ENCODE data around the gene TTYH2.

The TTYH2 gene

GRCh38 chr17:74234486-74234885, 21.1 kb downstream of the TTYH2 start:
- no peak overlapping the region for H3K4me3 Mint-ChIP-seq
- no peaks in the 10 kb centered on the region for H3K27me3 Mint-ChIP-seq
- H3K9me3 Mint-ChIP-seq, result no peaks in the 10 kb centered on the region
- DNase-seq (no peak), ATAC-seq (no peak)
- H3K27ac Mint-ChIP-seq, result no peak overlapping the region
- H3K4me1 Mint-ChIP-seq, result no peaks in the 10 kb centered on the region

GRCh38 chr17:74235040-74235581, 21.7 kb downstream of the TTYH2 start:
- no peak for DNase-seq
- Mint-ChIP-seq H3K27ac (peak overlapping the region; percentile 12 to 44), H3K9me3 (no peaks in the 10 kb centered on the region), H3K4me3 (no peak overlapping the region), H3K4me1 (no peaks in the 10 kb centered on the region), H3K27me3 (no peaks in the 10 kb centered on the region)
- no peak for ATAC-seq

- H3K9me3 Mint-ChIP-seq, result no peaks in the 10 kb centered on the region
- H3K27me3 Mint-ChIP-seq, result no peaks in the 10 kb centered on the region
- H3K4me3 Mint-ChIP-seq, result no peak overlapping the region
- ATAC-seq (no peak), DNase-seq (no peak)
- no peak overlapping the region for H3K27ac Mint-ChIP-seq
- H3K4me1 Mint-ChIP-seq, result no peaks in the 10 kb centered on the region
These were observed 22.6 kb downstream of the TTYH2 start for GRCh38 chr17:74235911-74236371.

GRCh38 chr17:74237321-74237720, 23.9 kb downstream of the TTYH2 start:
- no peaks in the 10 kb centered on the region for H3K4me1 Mint-ChIP-seq
- H3K4me3 Mint-ChIP-seq, result no peak overlapping the region
- no peaks in the 10 kb centered on the region for H3K9me3 Mint-ChIP-seq
- no peak overlapping the region for H3K27ac Mint-ChIP-seq
- DNase-seq, result no peak
- H3K27me3 Mint-ChIP-seq, result no peaks in the 10 kb centered on the region
- no peak for ATAC-seq

GRCh38 chr17:74239172-74239571, 25.8 kb downstream of the TTYH2 start:
- no peak for DNase-seq
- no peak overlapping the region for H3K4me3 Mint-ChIP-seq
- H3K9me3 Mint-ChIP-seq, result no peaks in the 10 kb centered on the region
- no peaks in the 10 kb centered on the region for H3K4me1 Mint-ChIP-seq
- H3K27me3 Mint-ChIP-seq, result no peaks in the 10 kb centered on the region
- peak overlapping the region in 1 of 2 donors; percentile 92 for H3K27ac Mint-ChIP-seq
- no peak for ATAC-seq

- Mint-ChIP-seq H3K4me1 (no peaks in the 10 kb centered on the region), H3K4me3 (no peak overlapping the region), H3K27ac (peak overlapping the region in 1 of 2 donors; percentile 72), H3K9me3 (no peaks in the 10 kb centered on the region), H3K27me3 (no peaks in the 10 kb centered on the region)
- no peak for ATAC-seq
- no peak for DNase-seq
These were observed 27.3 kb downstream of the TTYH2 start for GRCh38 chr17:74240618-74241205.

GRCh38 chr17:74241431-74241830, 28.1 kb downstream of the TTYH2 start:
- Mint-ChIP-seq H3K27me3 (no peaks in the 10 kb centered on the region), H3K9me3 (no peaks in the 10 kb centered on the region), H3K4me3 (no peak overlapping the region), H3K27ac (no peak overlapping the region), H3K4me1 (no peaks in the 10 kb centered on the region)
- DNase-seq (no peak), ATAC-seq (no peak)

GRCh38 chr17:74241847-74242246, 28.5 kb downstream of the TTYH2 start:
- H3K27ac Mint-ChIP-seq, result no peak overlapping the region
- ATAC-seq (no peak), DNase-seq (no peak)
- no peaks in the 10 kb centered on the region for H3K4me1 Mint-ChIP-seq
- no peaks in the 10 kb centered on the region for H3K9me3 Mint-ChIP-seq
- no peak overlapping the region for H3K4me3 Mint-ChIP-seq
- no peaks in the 10 kb centered on the region for H3K27me3 Mint-ChIP-seq

GRCh38 chr17:74243013-74243755, 29.8 kb downstream of the TTYH2 start:
- Mint-ChIP-seq H3K27ac (peak overlapping the region in 1 of 2 donors; percentile 74), H3K27me3 (no peaks in the 10 kb centered on the region), H3K4me3 (no peak overlapping the region), H3K4me1 (no peaks in the 10 kb centered on the region), H3K9me3 (no peaks in the 10 kb centered on the region)
- ATAC-seq (no peak), DNase-seq (no peak)

GRCh38 chr17:74244128-74244527, 30.8 kb downstream of the TTYH2 start:
- DNase-seq (no peak), ATAC-seq (no peak)
- Mint-ChIP-seq H3K9me3 (no peaks in the 10 kb centered on the region), H3K27me3 (no peaks in the 10 kb centered on the region), H3K4me3 (no peak overlapping the region), H3K4me1 (peaks cover 2% of the 10 kb centered on the region), H3K27ac (peak overlapping the region in 1 of 2 donors; percentile 71)

GRCh38 chr17:74244548-74244947, 31.2 kb downstream of the TTYH2 start:
- H3K4me3 Mint-ChIP-seq, result no peak overlapping the region
- H3K4me1 Mint-ChIP-seq, result peaks cover 6% of the 10 kb centered on the region
- no peaks in the 10 kb centered on the region for H3K27me3 Mint-ChIP-seq
- ATAC-seq (no peak), DNase-seq (no peak)
- peak overlapping the region in 1 of 2 donors; percentile 71 for H3K27ac Mint-ChIP-seq
- H3K9me3 Mint-ChIP-seq, result no peaks in the 10 kb centered on the region

- Mint-ChIP-seq H3K4me1 (peaks cover 6% of the 10 kb centered on the region), H3K9me3 (no peaks in the 10 kb centered on the region), H3K27ac (no peak overlapping the region), H3K4me3 (no peak overlapping the region), H3K27me3 (no peaks in the 10 kb centered on the region)
- ATAC-seq (no peak), DNase-seq (no peak)
These were observed 31.9 kb downstream of the TTYH2 start for GRCh38 chr17:74245145-74245831.

- Mint-ChIP-seq H3K9me3 (no peaks in the 10 kb centered on the region), H3K4me1 (peaks cover 6% of the 10 kb centered on the region), H3K4me3 (no peak overlapping the region), H3K27ac (peak overlapping the region in 1 of 2 donors; percentile 52), H3K27me3 (no peaks in the 10 kb centered on the region)
- DNase-seq (no peak), ATAC-seq (no peak)
These were observed 32.5 kb downstream of the TTYH2 start for GRCh38 chr17:74245871-74246270.

- H3K4me3 Mint-ChIP-seq, result no peak overlapping the region
- DNase-seq (no peak), ATAC-seq (no peak)
- no peaks in the 10 kb centered on the region for H3K9me3 Mint-ChIP-seq
- H3K4me1 Mint-ChIP-seq, result peaks cover 6% of the 10 kb centered on the region
- no peak overlapping the region for H3K27ac Mint-ChIP-seq
- H3K27me3 Mint-ChIP-seq, result no peaks in the 10 kb centered on the region
These were observed 36.4 kb downstream of the TTYH2 start for GRCh38 chr17:74249590-74250270.

GRCh38 chr17:74250324-74250995, 37.1 kb downstream of the TTYH2 start:
- Mint-ChIP-seq H3K27me3 (no peaks in the 10 kb centered on the region), H3K9me3 (no peaks in the 10 kb centered on the region), H3K4me3 (no peak overlapping the region), H3K4me1 (peaks cover 6% of the 10 kb centered on the region), H3K27ac (no peak overlapping the region)
- ATAC-seq (no peak), DNase-seq (no peak)

All from stimulated activated naive CD8-positive, alpha-beta T cell treated with anti-CD3 and anti-CD28 coated beads, Interleukin-15, amount 100 ng/mL, for 72 hours (primary cell).